NCI-H146 treated with DMSO at 0.1 percent for 48 hours (cell line): ENCODE data around the gene IMPA2.

ENCODE experiments used
- DNase-seq: peaks from one replicate; lab custom pipeline; 2025; ENCODE audit not compliant: unreplicated experiment; lab: John Stamatoyannopoulos, UW

The IMPA2 gene

DNA sequence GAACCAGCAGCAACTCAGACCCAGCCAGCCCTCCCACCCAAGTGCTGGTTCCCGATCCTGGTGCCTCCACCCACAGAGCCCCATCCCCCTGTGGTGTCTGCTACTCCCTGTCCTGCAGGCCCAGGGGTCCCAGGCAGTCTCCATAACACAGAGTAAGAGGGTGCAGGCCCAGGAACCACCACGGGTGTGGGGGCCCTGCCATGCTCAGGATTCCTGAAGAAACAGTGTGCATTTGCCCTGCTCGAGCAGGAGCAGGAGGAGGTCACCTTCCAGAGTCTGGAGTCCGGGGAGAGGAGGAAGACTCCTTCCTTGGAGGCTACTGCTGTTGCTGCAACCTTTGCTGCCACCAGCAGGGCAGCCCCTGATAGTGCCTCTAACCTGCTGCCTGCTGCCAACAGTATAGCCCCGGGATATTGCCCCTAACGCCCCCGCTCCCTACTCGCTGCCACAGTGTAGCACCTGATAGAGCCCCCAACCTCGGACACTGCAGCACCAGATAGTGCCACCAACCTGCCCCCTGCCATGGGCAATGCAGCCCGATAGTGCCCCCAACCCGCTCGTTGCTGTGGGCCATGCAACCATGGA lies 65.5 kb downstream of the IMPA2 start:
- DNase-seq = no peak

GRCh38 chr18:12048010-12048826 lies 66.9 kb downstream of the IMPA2 start:
- DNase-seq = no peak

GRCh38 chr18:12048827-12049175 lies 67.5 kb downstream of the IMPA2 start:
- no peak for DNase-seq

GRCh38 chr18:12049978-12050811 lies 68.9 kb downstream of the IMPA2 start:
- no peak for DNase-seq

- no peak for DNase-seq
Observed at GRCh38 chr18:12052866-12053265, 71.6 kb downstream of the IMPA2 start.

GRCh38 chr18:12053289-12053688 lies 72.0 kb downstream of the IMPA2 start:
- DNase-seq = no peak

GRCh38 chr18:12056034-12056883 lies 75.0 kb downstream of the IMPA2 start:
- no peak for DNase-seq

DNA sequence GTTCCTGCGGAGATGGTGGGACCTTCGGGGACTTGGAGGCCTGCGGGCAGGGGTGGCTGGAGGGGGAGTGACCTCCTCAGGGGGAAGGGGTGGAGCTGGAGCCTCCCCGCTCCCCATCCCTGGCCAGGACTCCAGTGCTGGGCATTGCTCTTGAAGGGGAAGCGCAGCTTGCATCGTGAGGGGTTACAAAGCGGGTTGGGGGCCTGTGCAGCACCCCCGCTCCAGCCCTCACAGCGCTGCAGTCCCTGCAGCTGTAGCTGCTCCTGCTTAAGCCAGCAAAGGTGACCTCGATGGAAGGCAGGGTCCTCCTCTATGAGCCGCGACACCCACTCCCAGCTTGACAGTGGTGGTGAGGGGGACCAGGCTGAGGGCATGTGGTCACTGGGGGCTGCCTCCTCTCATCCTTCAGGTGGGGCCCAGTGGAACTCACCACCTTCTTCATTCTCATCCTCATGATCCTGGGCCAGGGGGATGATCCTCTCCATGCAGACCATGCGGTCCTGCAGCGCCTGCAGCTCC lies 75.6 kb downstream of the IMPA2 start:
- no peak for DNase-seq

- no peak for DNase-seq
Observed at GRCh38 chr18:12057419-12058039, 76.2 kb downstream of the IMPA2 start.

DNA sequence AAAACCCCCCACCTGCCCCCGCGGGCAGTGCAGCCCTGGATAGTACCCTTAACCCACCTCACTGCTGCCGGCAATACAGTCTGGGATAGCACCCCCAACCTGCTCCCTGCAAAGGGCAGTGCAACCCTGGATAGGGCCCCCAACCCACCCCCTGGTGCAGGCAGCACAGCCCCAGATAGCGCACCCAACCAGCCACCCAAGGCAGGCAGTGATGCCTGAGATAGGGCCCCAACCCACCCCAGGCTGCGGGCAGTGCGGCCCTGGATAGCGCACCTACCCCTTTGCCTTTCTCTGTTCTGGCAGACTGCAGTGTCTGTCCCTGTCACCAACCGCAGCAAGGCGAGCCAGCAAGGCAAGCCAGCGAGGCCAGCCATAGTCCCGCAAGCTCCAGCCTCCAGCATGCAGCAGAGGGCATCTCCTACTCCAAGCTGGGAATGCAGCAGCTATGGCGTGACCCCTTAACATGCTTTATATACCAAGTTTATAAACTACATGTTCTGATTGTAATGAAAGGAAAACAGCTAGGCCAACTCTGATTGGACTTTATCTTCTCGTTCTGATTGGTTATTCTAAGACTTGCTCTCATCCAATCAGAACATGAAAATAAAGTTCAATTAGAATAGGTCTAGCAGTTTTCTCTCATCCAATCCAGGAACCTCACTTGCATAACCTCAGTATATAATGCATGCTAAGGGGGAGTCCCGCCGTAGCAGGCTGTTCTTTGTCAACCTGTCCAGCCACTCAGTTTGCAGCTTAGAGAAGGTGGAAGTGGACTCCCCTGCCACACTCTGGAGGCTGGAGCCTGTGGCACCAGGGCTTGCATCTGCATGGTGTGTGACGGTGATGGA lies 78.3 kb downstream of the IMPA2 start:
- no peak for DNase-seq

- no peak for DNase-seq
Observed at GRCh38 chr18:12060182-12060870, 79.0 kb downstream of the IMPA2 start.

DNA sequence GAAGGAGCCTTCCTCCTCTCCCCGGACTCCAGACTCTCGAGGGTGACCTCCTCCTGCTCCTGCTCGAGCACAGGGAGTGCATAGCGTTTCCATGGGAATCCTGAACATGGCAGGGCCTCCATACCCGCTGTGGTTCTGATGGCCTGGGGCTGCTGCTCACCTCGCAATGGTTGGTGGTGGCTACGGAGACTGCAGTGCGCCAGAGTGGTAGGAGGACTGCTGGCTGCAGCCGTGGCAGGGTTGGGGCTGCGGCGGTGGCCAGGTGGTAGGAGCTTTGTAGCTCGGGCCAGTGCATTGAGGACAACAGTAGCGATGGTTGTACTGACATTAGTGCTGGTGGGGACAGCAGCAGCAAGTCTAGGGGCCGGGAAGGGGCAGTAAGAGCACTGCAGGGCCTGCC lies 80.4 kb downstream of the IMPA2 start:
- DNase-seq = no peak

DNA sequence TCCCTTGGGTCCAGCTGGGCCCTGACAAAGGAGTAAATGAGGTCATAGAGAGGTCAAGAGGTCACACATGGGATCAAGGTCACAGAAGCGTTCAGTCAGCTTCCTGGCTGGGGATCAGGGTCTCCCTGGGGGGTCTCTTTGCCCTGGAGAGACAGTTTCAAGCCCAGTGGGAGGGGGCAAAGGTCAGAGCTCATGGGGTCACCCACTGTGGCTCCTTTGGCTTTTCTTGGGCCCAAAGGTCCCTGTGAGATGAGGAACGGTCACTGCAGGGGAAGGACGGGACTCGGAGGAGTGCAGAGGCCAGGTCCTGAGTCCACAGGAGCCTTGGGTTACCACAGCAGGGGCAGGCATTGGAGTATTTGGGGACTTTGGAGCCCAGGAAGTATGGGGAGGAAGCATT lies 81.7 kb downstream of the IMPA2 start:
- DNase-seq = no peak

- DNase-seq = no peak
Observed at GRCh38 chr18:12064086-12064763, 82.9 kb downstream of the IMPA2 start.

GRCh38 chr18:12065397-12065796 lies 84.1 kb downstream of the IMPA2 start:
- DNase-seq = no peak

DNA sequence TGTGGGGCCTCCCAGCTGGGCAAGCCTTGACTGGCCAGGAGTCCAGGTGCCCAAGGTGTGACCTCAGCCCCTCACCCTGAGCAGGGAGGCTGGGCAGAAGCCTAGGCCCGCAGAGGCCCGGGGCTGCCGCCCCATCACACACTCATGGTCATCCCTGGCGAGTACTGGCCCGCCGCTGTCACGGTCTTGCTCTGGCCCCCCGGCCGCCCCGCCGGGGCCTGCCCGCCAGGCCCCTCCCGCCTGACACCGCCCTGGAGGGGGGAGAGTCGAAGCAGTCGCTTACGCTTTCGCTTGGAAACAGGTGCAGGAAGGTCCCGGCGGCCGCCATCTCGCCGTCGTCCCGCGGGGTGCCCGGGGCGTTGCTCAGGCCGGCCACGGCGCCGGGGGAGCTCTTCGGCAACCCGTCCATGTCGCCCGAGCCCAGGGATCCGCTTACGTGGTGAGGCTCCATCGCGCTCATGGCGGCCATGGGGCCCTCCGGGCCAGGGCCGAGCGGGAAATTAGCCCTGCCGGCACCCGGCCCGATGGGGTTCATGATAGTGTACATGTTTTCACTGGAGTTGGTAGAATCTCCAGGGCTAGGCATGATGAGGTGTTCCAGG lies 85.7 kb downstream of the IMPA2 start:
- no peak for DNase-seq

GRCh38 chr18:12067671-12068070 lies 86.4 kb downstream of the IMPA2 start:
- no peak for DNase-seq
